Activated naive CD8-positive, alpha-beta T cell treated with anti-CD3 and anti-CD28 coated beads, Interleukin-2, amount 10 ng/mL, durations not matched to agents 7 days and 5 days (primary cell): ENCODE results near the gene KIAA0408. TPM values are rescaled to one million over a fixed set of nuclear protein-coding genes. Genes with fewer than 3 reads are reported as not detected.

ENCODE experiments used
- ATAC-seq: fragments of 150-1000 bp; cut with Tn5 transposase; one replicate; pipeline ENCODE4 v1.10.0; 2021; ENCODE audit warnings: low read depth, moderate library complexity
- POLR2A ChIA-PET: fragments of 350-600 bp; sonication (Branson Sonifier 250); formaldehyde crosslinking; loops from one replicate; lab custom pipeline; 2021; ENCODE audit warnings: antibody characterized with exemption; lab: Charles Lee
- DNase-seq: peaks from one replicate; pipeline ENCODE4 v3.0.0; 2021
- H3K27ac Mint-ChIP-seq: one replicate; pipeline ENCODE4 v1.8.0; 2022; ENCODE audit warnings: mild to moderate bottlenecking, mixed read lengths
- H3K27me3 Mint-ChIP-seq: one replicate; pipeline ENCODE4 v1.8.0; 2022; ENCODE audit warnings: mild to moderate bottlenecking, moderate library complexity, mixed read lengths
- H3K36me3 Mint-ChIP-seq: one replicate; pipeline ENCODE4 v1.8.0; 2021; ENCODE audit warnings: mild to moderate bottlenecking, mixed read lengths
- H3K4me1 Mint-ChIP-seq: one replicate; pipeline ENCODE4 v1.8.0; 2021; ENCODE audit warnings: mixed read lengths
- H3K4me3 Mint-ChIP-seq: one replicate; pipeline ENCODE4 v1.8.0; 2022; ENCODE audit warnings: mild to moderate bottlenecking, moderate library complexity, mixed read lengths
- H3K9me3 Mint-ChIP-seq: one replicate; pipeline ENCODE4 v1.8.0; 2021; ENCODE audit warnings: mixed read lengths
- total RNA-seq, 2 experiments: library from RNA; stranded (reverse); gene quantifications; one replicate each; pipeline ENCODE4 v1.2.3, GENCODE V29; 2021

The KIAA0408 gene
- total RNA-seq: 1 to 10 TPM; 3.1 to 3.5 TPM

DNA sequence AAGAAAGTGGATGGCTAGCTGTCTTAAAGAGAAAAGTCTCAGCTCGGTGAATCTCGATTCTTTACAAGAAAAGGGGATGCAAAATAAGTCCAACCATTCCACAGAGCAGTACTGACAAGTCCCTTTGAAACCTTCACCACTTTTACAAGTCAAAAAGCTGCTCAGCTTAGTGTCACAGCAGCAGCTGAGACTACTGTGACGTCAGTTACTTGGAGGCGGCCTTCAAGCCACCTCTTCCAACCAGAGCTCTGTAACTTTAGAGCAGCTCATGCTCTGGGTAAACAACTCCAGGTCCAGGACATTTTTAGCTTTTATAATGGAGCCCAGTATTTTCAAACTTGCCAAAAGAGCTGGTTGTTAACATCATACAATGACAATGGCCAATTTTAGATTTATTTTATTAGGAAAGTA, at the start of gene KIAA0408:
KIAA0408 (minus strand) TSS at position 159 of the 411 bp plus-strand sequence. CDS start 5,408 bp downstream, outside the sequence.
- peaks cover 12% of the 10 kb centered on the region for H3K27me3 Mint-ChIP-seq
- no peak for DNase-seq
- ATAC-seq: no peak
- H3K9me3 Mint-ChIP-seq: no peaks in the 10 kb centered on the region
- H3K27ac Mint-ChIP-seq: no peak within 1 kb of the TSS
- no peaks in the 10 kb centered on the region for H3K36me3 Mint-ChIP-seq
- POLR2A ChIA-PET: no interaction called here
- no peak within 1 kb of the TSS for H3K4me3 Mint-ChIP-seq
- peaks cover 12% of the 10 kb centered on the region for H3K4me1 Mint-ChIP-seq

DNA sequence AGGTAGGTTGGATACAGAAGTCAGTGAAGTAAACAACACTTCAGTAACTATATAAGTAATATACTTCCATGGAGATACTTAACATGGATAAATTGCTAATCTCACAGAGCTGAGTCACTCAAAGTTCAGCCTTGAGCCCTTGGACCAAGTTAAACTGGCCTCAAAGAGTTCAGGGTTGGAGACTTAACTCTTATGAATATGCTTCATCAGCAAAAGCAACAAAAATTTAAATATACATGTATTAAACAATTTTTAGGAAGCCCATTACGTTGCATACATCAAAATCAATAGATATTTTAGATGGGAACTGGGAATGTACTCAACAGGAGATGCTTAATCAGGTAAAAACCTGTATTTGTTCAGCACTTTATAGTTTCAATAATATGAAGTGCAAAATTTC, 47.7 kb upstream of the KIAA0408 start:
- H3K4me3 Mint-ChIP-seq: no peak overlapping the region
- H3K27me3 Mint-ChIP-seq: no peaks in the 10 kb centered on the region
- no peaks in the 10 kb centered on the region for H3K9me3 Mint-ChIP-seq
- peaks cover 19% of the 10 kb centered on the region for H3K36me3 Mint-ChIP-seq
- POLR2A ChIA-PET: no interaction called here
- DNase-seq: no peak
- ATAC-seq: no peak
- H3K4me1 Mint-ChIP-seq: peaks cover 2% of the 10 kb centered on the region
- no peak overlapping the region for H3K27ac Mint-ChIP-seq

DNA sequence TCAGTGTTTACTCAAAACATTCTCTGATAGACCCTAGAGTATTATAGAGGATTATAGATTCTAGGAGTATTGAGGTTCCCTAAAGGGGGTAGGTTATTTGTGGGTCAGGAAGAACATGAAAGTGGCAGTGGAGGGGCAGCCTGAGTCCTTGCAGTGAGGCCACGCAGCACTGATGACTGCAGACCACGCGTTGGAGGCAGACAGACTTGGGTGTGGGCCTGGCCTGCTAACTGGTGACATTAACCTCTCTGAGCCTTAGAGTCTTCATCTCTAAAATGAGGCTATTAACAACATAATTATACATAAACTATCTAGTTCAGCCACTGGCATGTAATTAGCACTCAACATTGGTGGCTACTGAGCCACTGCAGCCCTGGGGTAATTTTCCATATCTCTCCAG, 43.8 kb upstream of the KIAA0408 start:
- H3K27ac Mint-ChIP-seq: no peak overlapping the region
- ATAC-seq (no peak), DNase-seq (no peak)
- H3K4me3 Mint-ChIP-seq: no peak overlapping the region
- H3K27me3 Mint-ChIP-seq: peaks cover 3% of the 10 kb centered on the region
- H3K36me3 Mint-ChIP-seq: peaks cover 5% of the 10 kb centered on the region
- peaks cover 2% of the 10 kb centered on the region for H3K4me1 Mint-ChIP-seq
- POLR2A ChIA-PET: no interaction called here
- H3K9me3 Mint-ChIP-seq: no peaks in the 10 kb centered on the region

DNA sequence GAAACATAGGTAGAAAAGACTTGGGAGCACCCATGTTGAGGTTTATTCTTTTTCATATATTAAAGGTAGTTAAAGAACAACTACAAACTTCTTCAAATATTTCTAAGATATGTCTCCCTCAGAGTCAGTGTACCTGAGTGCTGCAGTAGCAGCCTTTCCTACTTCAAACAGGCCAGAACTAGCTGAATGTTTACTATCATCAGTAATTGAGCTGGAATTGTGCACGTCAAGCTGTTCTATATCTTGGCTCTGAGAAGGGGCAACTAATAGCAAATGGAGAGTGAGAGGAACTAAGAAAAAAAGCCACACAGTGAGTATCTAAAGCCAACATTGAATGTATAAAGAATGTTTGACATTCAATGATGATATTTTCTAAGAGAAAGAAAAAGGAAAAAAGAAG, 38.2 kb upstream of the KIAA0408 start:
- DNase-seq: no peak
- POLR2A ChIA-PET: interaction anchor here (1.0 kb wide), 1 partner anchor 16 kb away, joined by 3 read pairs; no protein-coding TSS in a partner anchor
- Mint-ChIP-seq H3K36me3 (peaks cover 3% of the 10 kb centered on the region), H3K9me3 (no peaks in the 10 kb centered on the region), H3K4me1 (peaks cover 12% of the 10 kb centered on the region), H3K4me3 (no peak overlapping the region), H3K27ac (no peak overlapping the region), H3K27me3 (peaks cover 6% of the 10 kb centered on the region)
- ATAC-seq: no peak

DNA sequence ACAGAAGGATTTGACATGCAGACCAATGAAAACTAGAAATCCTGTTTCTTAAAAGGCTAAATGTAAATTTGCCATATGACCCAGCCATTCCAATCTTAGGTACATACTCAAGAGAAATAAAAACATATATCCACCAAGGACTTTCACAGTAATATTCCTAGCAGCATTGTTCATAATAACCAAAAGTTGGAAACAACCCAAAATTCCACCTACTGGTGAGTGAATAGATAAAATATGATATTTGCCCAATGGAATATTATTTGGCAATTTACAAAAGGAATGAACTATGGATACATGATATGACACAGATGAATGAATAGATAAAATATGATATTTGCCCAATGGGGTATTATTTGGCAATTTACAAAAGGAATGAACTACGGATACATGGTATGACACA, 37.3 kb upstream of the KIAA0408 start:
- H3K9me3 Mint-ChIP-seq: peaks cover 2% of the 10 kb centered on the region
- H3K27ac Mint-ChIP-seq: no peak overlapping the region
- peaks cover 8% of the 10 kb centered on the region for H3K36me3 Mint-ChIP-seq
- POLR2A ChIA-PET: no interaction called here
- no peak for DNase-seq
- ATAC-seq: no peak
- H3K4me1 Mint-ChIP-seq: peaks cover 12% of the 10 kb centered on the region
- H3K27me3 Mint-ChIP-seq: peaks cover 6% of the 10 kb centered on the region
- no peak overlapping the region for H3K4me3 Mint-ChIP-seq

DNA sequence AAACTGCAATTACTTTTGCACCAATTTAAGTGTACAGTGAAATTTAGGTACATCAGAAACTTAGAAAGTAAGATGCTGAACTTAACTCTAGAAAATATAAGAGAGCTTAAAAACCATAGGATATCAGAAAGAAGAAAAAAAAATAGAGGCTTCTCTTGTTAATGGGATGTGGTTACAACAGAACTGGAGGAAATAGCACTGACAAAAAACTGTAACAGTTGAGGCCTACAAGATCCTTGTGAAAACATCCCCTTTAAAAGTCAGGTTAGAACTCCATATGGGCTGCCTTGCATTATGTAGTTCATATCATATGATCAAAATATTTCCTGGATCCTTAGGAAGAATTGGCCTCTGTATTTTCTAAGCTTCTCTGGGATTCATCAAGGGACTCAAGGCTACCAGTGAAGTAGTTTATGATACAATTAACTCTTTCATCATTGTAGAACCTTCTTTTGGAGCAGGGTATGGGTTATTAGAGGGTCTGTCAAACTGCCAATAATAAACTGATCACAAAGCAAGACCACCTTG, 35.1 kb upstream of the KIAA0408 start:
- DNase-seq (no peak), ATAC-seq (peak; percentile 47)
- Mint-ChIP-seq H3K27me3 (peaks cover 6% of the 10 kb centered on the region), H3K9me3 (peaks cover 5% of the 10 kb centered on the region), H3K36me3 (peaks cover 19% of the 10 kb centered on the region), H3K4me3 (peak overlapping the region; percentile 24), H3K4me1 (peaks cover 19% of the 10 kb centered on the region), H3K27ac (no peak overlapping the region)
- POLR2A ChIA-PET: interaction anchor here (0.8 to 1.4 kb wide), 2 partner anchors 10 to 22 kb away, joined by 3 to 7 read pairs; no protein-coding TSS in a partner anchor

DNA sequence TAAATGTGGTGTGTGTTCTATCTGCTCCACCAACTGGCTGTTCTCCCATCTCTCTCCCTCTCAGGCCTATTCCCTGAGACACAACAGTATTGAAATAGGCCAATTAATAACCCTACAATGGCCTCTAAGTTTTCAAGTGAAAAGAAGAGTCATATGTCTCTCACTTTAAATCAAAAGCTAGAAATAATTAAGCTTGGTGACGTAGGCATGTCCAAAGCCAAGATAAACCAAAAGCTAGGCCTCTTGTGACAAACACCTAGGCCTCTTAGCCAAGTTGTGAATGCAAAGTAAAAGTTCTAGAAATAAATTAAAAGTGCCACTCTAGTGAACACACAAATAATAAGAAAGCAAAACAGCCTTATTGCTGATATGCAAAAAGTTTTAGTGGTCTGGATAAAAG, 30.1 kb upstream of the KIAA0408 start:
- H3K27me3 Mint-ChIP-seq: no peaks in the 10 kb centered on the region
- POLR2A ChIA-PET: no interaction called here

DNA sequence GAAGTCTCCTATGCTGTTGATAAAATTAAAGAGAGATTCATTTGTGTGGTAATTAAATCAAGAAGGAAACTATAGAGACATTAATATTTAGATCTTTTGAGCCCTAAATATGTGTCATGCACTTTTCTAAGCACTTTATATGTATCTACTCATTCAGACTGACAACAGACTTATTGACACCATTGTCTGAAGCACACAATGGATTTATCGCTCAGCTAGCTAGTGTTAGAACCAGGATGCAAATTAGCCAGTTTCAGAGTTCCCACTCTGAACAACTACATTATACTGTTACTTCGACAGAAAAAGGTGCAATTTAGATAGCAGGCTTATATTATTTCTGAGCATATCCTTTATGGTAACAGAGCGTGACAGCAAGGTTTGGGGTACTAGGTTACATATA, 27.7 kb upstream of the KIAA0408 start:
- Mint-ChIP-seq H3K27me3 (no peaks in the 10 kb centered on the region), H3K4me1 (peaks cover 44% of the 10 kb centered on the region), H3K4me3 (no peak overlapping the region), H3K9me3 (peaks cover 8% of the 10 kb centered on the region), H3K36me3 (peaks cover 52% of the 10 kb centered on the region), H3K27ac (no peak overlapping the region)
- no peak for ATAC-seq
- POLR2A ChIA-PET: no interaction called here
- no peak for DNase-seq

More for the DNA sequence above, 30.1 kb upstream of the KIAA0408 start:
- ATAC-seq (no peak), DNase-seq (no peak)
- Mint-ChIP-seq H3K36me3 (peaks cover 50% of the 10 kb centered on the region), H3K27ac (peak overlapping the region; percentile 33), H3K9me3 (peaks cover 7% of the 10 kb centered on the region), H3K4me3 (peak overlapping the region; percentile 18), H3K4me1 (peaks cover 39% of the 10 kb centered on the region)

DNA sequence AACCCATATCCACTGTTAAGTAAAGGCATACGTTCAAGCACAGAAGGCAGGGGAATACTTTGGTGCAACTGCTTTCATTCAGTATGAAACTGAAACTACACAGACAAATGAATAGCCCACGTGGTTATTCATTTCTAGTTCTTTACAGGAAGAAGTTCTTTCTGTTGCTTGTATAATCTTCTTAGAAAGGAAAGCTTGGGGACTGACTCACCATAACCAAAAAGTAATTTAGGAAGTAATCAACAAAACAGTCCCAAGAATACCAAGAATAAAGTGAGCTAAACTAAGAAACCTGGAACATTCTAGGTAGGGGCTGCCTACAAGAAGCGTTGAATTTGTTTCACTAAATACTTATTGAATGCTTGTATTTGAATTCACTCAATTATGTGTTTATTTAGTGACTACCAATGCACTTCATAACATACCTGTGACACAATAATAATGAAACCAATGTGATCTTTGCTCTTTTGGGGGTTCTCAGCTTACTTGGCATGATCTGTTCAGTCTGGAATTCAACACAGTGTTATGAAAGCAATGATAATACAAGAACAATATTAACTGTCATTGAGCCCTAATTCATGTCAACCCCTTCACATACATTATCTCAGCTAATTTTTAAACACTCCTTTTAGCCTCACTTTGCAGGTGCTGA, 25.1 kb upstream of the KIAA0408 start:
- Mint-ChIP-seq H3K27ac (peak overlapping the region; percentile 88), H3K9me3 (peaks cover 3% of the 10 kb centered on the region), H3K4me1 (peaks cover 37% of the 10 kb centered on the region), H3K4me3 (peak overlapping the region; percentile 54), H3K36me3 (peaks cover 49% of the 10 kb centered on the region), H3K27me3 (no peaks in the 10 kb centered on the region)
- DNase-seq (no peak), ATAC-seq (peak; percentile 97)
- POLR2A ChIA-PET: interaction anchor here (1.0 to 2.9 kb wide), 4 partner anchors 10 to 218 kb away, joined by 3 to 19 read pairs (median 3); partner anchors contain the start of gene RNF146

DNA sequence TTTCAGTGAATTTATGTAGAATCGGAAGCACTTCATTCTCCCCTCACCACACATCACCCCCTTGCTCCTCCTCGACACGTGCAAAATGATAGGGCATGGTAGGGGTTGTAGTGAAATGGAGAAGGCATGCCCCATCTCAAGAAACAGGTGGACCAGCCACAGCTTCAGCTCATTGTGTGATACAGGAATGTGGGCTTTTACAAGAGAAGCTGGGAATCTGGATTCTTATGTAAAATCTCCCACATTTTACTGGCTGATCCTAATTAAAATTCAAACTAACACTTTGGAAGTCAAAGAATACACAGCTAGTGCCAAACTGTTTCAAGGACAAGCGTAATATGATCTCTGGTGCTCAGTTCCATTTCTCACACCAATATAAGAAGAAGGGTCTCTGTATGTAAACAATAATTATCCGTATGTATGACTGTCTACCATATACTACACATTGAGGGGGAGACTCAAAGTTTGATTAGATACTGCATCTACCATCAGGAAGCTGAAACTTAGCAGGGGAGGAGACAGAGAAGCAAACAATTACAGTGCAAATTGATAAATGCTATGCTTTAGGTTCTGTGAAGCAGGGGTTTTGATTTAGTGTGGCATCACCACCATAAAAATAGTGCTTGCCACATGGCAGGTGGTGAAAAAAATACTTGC, 24.3 kb upstream of the KIAA0408 start:
- Mint-ChIP-seq H3K9me3 (peaks cover 3% of the 10 kb centered on the region), H3K4me1 (peaks cover 33% of the 10 kb centered on the region), H3K27me3 (no peaks in the 10 kb centered on the region), H3K36me3 (peaks cover 49% of the 10 kb centered on the region), H3K4me3 (peak overlapping the region; percentile 54), H3K27ac (peak overlapping the region; percentile 88)
- ATAC-seq (no peak), DNase-seq (no peak)
- POLR2A ChIA-PET: interaction anchor here (1.0 to 2.9 kb wide), 3 partner anchors 10 to 217 kb away, joined by 3 to 19 read pairs (median 3); partner anchors contain the start of gene RNF146

DNA sequence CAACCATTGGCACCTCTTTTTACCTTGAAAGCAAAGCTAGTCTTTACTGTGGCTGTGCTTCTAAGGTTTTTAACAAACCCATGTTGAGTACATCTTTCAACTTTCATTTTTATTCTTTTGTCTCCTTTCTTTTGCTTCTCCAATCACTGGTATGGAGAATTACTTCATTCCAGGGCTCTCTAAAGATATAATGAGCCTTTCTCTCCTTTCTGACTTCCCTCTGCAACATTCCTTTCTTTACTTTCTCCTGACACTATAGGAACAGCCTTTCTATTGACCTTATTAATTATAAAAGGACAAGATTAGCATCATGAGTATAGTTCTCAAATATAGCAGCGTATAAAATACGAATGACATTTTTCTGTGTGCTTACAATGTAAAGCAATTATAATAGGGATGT, 23.1 kb upstream of the KIAA0408 start:
- no peak for DNase-seq
- H3K36me3 Mint-ChIP-seq: peaks cover 48% of the 10 kb centered on the region
- peaks cover 3% of the 10 kb centered on the region for H3K9me3 Mint-ChIP-seq
- no peaks in the 10 kb centered on the region for H3K27me3 Mint-ChIP-seq
- POLR2A ChIA-PET: interaction anchor here (2.9 kb wide), 1 partner anchor 34 kb away, joined by 19 read pairs; no protein-coding TSS in a partner anchor
- H3K4me1 Mint-ChIP-seq: peaks cover 27% of the 10 kb centered on the region
- ATAC-seq: no peak
- no peak overlapping the region for H3K27ac Mint-ChIP-seq
- H3K4me3 Mint-ChIP-seq: no peak overlapping the region

DNA sequence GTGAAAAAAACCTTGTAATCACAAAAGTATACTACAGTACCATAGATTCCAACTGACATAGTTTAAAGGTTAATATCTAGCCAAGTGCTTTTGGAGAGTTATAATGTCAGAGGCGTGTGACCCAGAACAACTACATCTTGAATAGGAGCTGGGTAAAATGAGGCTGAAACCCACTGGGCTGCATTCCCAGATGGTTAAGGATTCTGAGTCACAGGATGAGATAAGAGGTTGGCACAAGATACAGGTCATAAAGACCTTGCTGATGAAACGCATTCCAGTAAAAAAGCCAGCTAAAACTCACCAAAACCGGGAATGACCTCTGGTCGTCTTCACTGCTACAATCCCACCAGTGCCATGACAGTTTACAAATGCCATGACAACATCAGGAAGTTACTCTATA, 22.4 kb upstream of the KIAA0408 start:
- H3K36me3 Mint-ChIP-seq: peaks cover 46% of the 10 kb centered on the region
- H3K9me3 Mint-ChIP-seq: peaks cover 3% of the 10 kb centered on the region
- H3K27me3 Mint-ChIP-seq: no peaks in the 10 kb centered on the region
- no peak for DNase-seq
- no peak overlapping the region for H3K27ac Mint-ChIP-seq
- POLR2A ChIA-PET: no interaction called here
- H3K4me3 Mint-ChIP-seq: no peak overlapping the region
- ATAC-seq: no peak
- peaks cover 25% of the 10 kb centered on the region for H3K4me1 Mint-ChIP-seq

DNA sequence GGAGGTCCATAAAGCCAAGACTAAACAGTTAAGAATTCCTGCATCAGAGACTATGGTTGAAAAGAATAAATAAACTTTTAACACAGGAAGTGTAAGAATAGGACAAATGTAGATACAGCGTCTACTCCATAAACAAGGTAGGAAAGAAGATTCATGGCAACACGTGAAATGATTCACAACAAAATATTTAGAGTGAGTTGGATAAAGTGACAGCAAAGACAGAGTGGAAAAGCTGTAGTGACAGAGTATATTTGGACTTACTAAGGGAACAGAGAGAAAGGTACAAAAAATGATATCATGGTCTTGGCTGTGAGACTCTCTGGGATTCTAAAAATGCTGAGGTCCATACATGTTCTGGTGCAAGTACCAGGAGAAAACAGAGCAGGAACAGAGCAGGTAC, 21.9 kb upstream of the KIAA0408 start:
- ATAC-seq (no peak), DNase-seq (no peak)
- POLR2A ChIA-PET: interaction anchor here (1.2 kb wide), 1 partner anchor 35 kb away, joined by 3 read pairs; no protein-coding TSS in a partner anchor
- Mint-ChIP-seq H3K4me1 (peaks cover 25% of the 10 kb centered on the region), H3K4me3 (no peak overlapping the region), H3K27ac (no peak overlapping the region), H3K9me3 (peaks cover 4% of the 10 kb centered on the region), H3K36me3 (peaks cover 48% of the 10 kb centered on the region), H3K27me3 (no peaks in the 10 kb centered on the region)
